Psoas muscle (tissue), 8 donors: ENCODE results near the gene C16orf78. TPM values are rescaled to one million over a fixed set of nuclear protein-coding genes. Genes with fewer than 3 reads are reported as not detected.

Experiments used
- ATAC-seq, 4 donors: fragments of 200-7000 bp; cut with Tn5 transposase; one replicate each; pipeline ENCODE4 v1.9.1; 2020; ENCODE audit warnings: moderate library complexity in 3 of 4, mild to moderate bottlenecking in 2 of 4
- DNase-seq, 2 donors: peaks; one replicate each; pipeline ENCODE4 v3.0.0-alpha.2; 2020
- H3K27ac ChIP-seq: fragments of 200-600 bp; one replicate; pipeline ENCODE4 v1.8.0; 2022
- H3K27me3 ChIP-seq, 3 donors: fragments of 200-600 bp in 1 of 3; one replicate each; pipeline versions ENCODE4 v1.6.1 to v1.8.0; 2013 to 2022; ENCODE audit warnings: low read length in 2 of 3, mild to moderate bottlenecking in 2 of 3, moderate library complexity in 1 of 3; ENCODE audit not compliant: insufficient read depth in 3 of 3
- H3K36me3 ChIP-seq, 2 donors: fragments of 200-600 bp in 1 of 2; one replicate each; pipeline versions ENCODE4 v1.6.1 to v1.8.0; 2013 to 2022; ENCODE audit warnings: low read depth in 1 of 2, mild to moderate bottlenecking in 1 of 2, moderate library complexity in 1 of 2; ENCODE audit not compliant: insufficient read depth in 1 of 2
- H3K4me1 ChIP-seq: fragments of 200-600 bp; one replicate; pipeline ENCODE4 v1.8.0; 2022
- H3K4me3 ChIP-seq: fragments of 200-600 bp; one replicate; pipeline ENCODE4 v1.8.0; 2022; ENCODE audit warnings: mild to moderate bottlenecking
- H3K9me3 ChIP-seq: fragments of 200-600 bp; one replicate; pipeline ENCODE4 v1.8.0; 2022
- WGBS, 3 donors: extraction: QIAGEN DNeasy Blood & Tissue Kit; methylation state at CpG; one replicate each; pipeline versions ENCODE4 v1.1.6 to v1.1.7; 2013; 5-methylcytosine and 5-hydroxymethylcytosine counted together
- intact Hi-C, 2 donors: fragments of 100-400 bp; cut with DNase I; formaldehyde crosslinking; loops; one replicate each; pipeline versions ENCODE4 v1.11.0 to v1.14.2; 2022
- polyA plus RNA-seq, 3 donors: library from polyadenylated mRNA; stranded (reverse); fragments of 200-250 nt; gene quantifications; one replicate each; pipeline ENCODE4 v1.2.3, GENCODE V29; 2013
- total RNA-seq, 4 donors: library from RNA; stranded (reverse); fragmentation: NEBNext Ultra II Directional in 2 of 4; extraction: Animal tissue kit (Norgen Biotek cat#: 25700) in 2 of 4; gene quantifications; one replicate each; pipeline versions ENCODE4 v1.2.1 to v1.2.4, GENCODE V29; 2021 to 2023
- TF ChIP-seq, protein P1 (sequence below): fragments of 200-600 bp; IDR thresholded peaks from one replicate; pipeline ENCODE4 v1.8.0; 2022; ENCODE audit warnings: antibody characterized with exemption
- donor health status: healthy with polysubstance abuse.
- donor health status: DM: no; HTN: no; CAD: no; lungs with moderate emphysema.
- donor health status: Bipolar disorder and iron deficiency.
- donor health status: healthy.
- donor health status: DM: yes; HTN: yes; CAD: no.
- donor health status: DM: no; HTN: no; CAD: no.
- donor health status: DM: no; HTN: no; CAD: no.
- donor health status: DM: yes; HTN: yes; CAD: no.

Gene C16orf78
- total and polyA plus RNA-seq, 7 donors = not detected

DNA sequence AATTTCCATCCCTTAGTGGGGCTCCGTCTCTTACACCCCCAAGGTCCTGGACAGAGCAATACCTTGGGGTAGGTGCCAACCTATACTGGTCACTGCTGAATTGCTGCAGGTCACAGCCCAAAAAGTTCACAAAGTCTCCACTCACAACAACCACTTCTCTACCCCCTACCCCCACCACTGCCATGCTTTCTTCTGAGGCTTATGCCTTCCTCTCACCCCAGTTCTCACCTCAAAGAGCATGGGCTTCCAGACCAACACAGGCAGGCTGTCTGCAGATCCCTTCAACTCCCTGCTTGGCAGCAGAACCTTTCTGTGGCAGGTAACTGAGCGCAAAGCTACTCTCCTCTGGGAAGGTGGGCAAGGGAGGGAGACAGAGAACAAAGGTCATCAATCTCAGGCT, 35.5 kb downstream of the C16orf78 start:
- H3K9me3 ChIP-seq = no peaks in the 10 kb centered on the region
- intact Hi-C loops = loop anchor here (2.0 to 10.0 kb wide), 6 partner anchors 183 to 513 kb away; partner anchors contain the start of gene ZNF423 (in 1 of the 2)
- no peaks in the 10 kb centered on the region for H3K36me3 ChIP-seq
- TF ChIP-seq, protein P1, sequence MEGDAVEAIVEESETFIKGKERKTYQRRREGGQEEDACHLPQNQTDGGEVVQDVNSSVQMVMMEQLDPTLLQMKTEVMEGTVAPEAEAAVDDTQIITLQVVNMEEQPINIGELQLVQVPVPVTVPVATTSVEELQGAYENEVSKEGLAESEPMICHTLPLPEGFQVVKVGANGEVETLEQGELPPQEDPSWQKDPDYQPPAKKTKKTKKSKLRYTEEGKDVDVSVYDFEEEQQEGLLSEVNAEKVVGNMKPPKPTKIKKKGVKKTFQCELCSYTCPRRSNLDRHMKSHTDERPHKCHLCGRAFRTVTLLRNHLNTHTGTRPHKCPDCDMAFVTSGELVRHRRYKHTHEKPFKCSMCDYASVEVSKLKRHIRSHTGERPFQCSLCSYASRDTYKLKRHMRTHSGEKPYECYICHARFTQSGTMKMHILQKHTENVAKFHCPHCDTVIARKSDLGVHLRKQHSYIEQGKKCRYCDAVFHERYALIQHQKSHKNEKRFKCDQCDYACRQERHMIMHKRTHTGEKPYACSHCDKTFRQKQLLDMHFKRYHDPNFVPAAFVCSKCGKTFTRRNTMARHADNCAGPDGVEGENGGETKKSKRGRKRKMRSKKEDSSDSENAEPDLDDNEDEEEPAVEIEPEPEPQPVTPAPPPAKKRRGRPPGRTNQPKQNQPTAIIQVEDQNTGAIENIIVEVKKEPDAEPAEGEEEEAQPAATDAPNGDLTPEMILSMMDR = no peak
- WGBS, 3 donors = 90 to 100% (median 92%) methylated on average over 2 of the region's 2 CpGs
- H3K4me3 ChIP-seq = no peak overlapping the region
- H3K27me3 ChIP-seq = peaks cover 0 to 3% (median 0%) of the 10 kb centered on the region in 3 donors
- DNase-seq (no peak), ATAC-seq (no peak)
- H3K4me1 ChIP-seq = no peaks in the 10 kb centered on the region
- no peak overlapping the region for H3K27ac ChIP-seq

- intact Hi-C loops = loop anchor here in 1 of 2 donors (2.0 kb wide), 1 partner anchor 467 kb away; no protein-coding TSS in a partner anchor
- Histone ChIP-seq H3K27me3 (peaks cover 0 to 3% (median 0%) of the 10 kb centered on the region in 3 donors), H3K4me1 (no peaks in the 10 kb centered on the region), H3K36me3 (no peaks in the 10 kb centered on the region), H3K4me3 (no peak overlapping the region), H3K27ac (no peak overlapping the region), H3K9me3 (no peaks in the 10 kb centered on the region)
- TF ChIP-seq, protein P1 = no peak
- 86 to 88% (median 87%) methylated on average over 3 of the region's 3 CpGs for WGBS, 3 donors
- DNase-seq (no peak), ATAC-seq (no peak)
Observed at GRCh38 chr16:49410226-49410625, 36.6 kb downstream of the C16orf78 start.

GRCh38 chr16:49411121-49411970, 37.7 kb downstream of the C16orf78 start:
- no peak overlapping the region for H3K27ac ChIP-seq
- intact Hi-C loops = loop anchor here in 1 of 2 donors (2.0 kb wide), 1 partner anchor 465 kb away; no protein-coding TSS in a partner anchor
- ATAC-seq (no peak), DNase-seq (no peak)
- H3K36me3 ChIP-seq = no peaks in the 10 kb centered on the region
- no peak overlapping the region for H3K4me3 ChIP-seq
- peaks cover 0 to 3% (median 0%) of the 10 kb centered on the region in 3 donors for H3K27me3 ChIP-seq
- TF ChIP-seq, protein P1 = no peak
- no peaks in the 10 kb centered on the region for H3K4me1 ChIP-seq
- 78 to 87% (median 79%) methylated on average over 11 of the region's 11 CpGs for WGBS, 3 donors
- no peaks in the 10 kb centered on the region for H3K9me3 ChIP-seq

- Histone ChIP-seq H3K9me3 (no peaks in the 10 kb centered on the region), H3K4me1 (no peaks in the 10 kb centered on the region), H3K27me3 (peaks cover 0 to 3% (median 2%) of the 10 kb centered on the region in 3 donors), H3K4me3 (no peak overlapping the region), H3K27ac (no peak overlapping the region), H3K36me3 (no peaks in the 10 kb centered on the region)
- ATAC-seq (no peak), DNase-seq (no peak)
- 70 to 75% (median 73%) methylated on average over 15 of the region's 15 CpGs for WGBS, 3 donors
- intact Hi-C loops = no loop called here
- TF ChIP-seq, protein P1 = no peak
Observed at GRCh38 chr16:49414671-49415070, 41.1 kb downstream of the C16orf78 start.
